Measurements from ENCODE around the gene HTR3E.

GRCh38 chr3:184143327-184143726, 46.5 kb downstream of the HTR3E start:
- TF ChIP-seq EZH2phosphoT487 (IDR thresholded peaks at IDR 0.05; ENCODE audit: borderline replicate concordance): no peak
- TF ChIP-seq, protein P1, sequence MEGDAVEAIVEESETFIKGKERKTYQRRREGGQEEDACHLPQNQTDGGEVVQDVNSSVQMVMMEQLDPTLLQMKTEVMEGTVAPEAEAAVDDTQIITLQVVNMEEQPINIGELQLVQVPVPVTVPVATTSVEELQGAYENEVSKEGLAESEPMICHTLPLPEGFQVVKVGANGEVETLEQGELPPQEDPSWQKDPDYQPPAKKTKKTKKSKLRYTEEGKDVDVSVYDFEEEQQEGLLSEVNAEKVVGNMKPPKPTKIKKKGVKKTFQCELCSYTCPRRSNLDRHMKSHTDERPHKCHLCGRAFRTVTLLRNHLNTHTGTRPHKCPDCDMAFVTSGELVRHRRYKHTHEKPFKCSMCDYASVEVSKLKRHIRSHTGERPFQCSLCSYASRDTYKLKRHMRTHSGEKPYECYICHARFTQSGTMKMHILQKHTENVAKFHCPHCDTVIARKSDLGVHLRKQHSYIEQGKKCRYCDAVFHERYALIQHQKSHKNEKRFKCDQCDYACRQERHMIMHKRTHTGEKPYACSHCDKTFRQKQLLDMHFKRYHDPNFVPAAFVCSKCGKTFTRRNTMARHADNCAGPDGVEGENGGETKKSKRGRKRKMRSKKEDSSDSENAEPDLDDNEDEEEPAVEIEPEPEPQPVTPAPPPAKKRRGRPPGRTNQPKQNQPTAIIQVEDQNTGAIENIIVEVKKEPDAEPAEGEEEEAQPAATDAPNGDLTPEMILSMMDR (conservative IDR thresholded peaks at IDR 0.05; ENCODE audit: low read length): no peak

Measured in Loucy (cell line).